Body of pancreas (tissue), 4 donors: ENCODE results near the gene ZNF460.
A peak's percentile ranks its signal among the peaks of the same experiment; 100 is the strongest.

ENCODE experiments used
- CTCF ChIP-seq, 7 experiments: fragments of 450-650 bp in 4 of 7; fragments of 200-600 bp in 3 of 7; sonication (generic) in 3 of 7; IDR thresholded peaks; one replicate each; pipeline ENCODE4 v1.5.1; 2016 to 2019; ENCODE audit warnings: antibody characterized with exemption in 7 of 7
- POLR2A ChIP-seq, 3 donors: fragments of 450-650 bp; IDR thresholded peaks; one replicate each; pipeline ENCODE4 v1.6.1; 2016; ENCODE audit warnings: antibody characterized with exemption in 3 of 3, mild to moderate bottlenecking in 2 of 3

- peak in 4 of 7 experiments; percentile 14 to 36 (median 22) for TF ChIP-seq CTCF (IDR thresholded peaks at IDR 0.05)
- peak in 2 of 3 donors; percentile 93 to 94 for TF ChIP-seq POLR2A (IDR thresholded peaks at IDR 0.05)
Measured at GRCh38 chr19:57279418-57280164, 694 bp upstream of the ZNF460 start.
